Activated CD4-positive, alpha-beta memory T cell treated with anti-CD3 and anti-CD28 coated beads for 36 hours (primary cell): ENCODE data around the gene CDX1. TPM values are rescaled to one million over a fixed set of nuclear protein-coding genes. Genes with fewer than 3 reads are reported as not detected.

Experiments
- CTCF ChIA-PET: fragments of 350-600 bp; sonication (Branson Sonifier 250); formaldehyde crosslinking; loops from one replicate; lab custom pipeline; 2021; ENCODE audit warnings: antibody characterized with exemption, inconsistent platforms; lab: Charles Lee
- POLR2A ChIA-PET: fragments of 350-600 bp; sonication (Branson Sonifier 250); formaldehyde crosslinking; loops from one replicate; lab custom pipeline; 2021; ENCODE audit warnings: antibody characterized with exemption; lab: Charles Lee
- DNase-seq: peaks from one replicate; pipeline ENCODE4 v3.0.0-alpha.2; 2020
- H3K27ac Mint-ChIP-seq: one replicate; pipeline ENCODE4 v1.8.0; 2021; ENCODE audit warnings: mixed read lengths
- H3K27me3 Mint-ChIP-seq: one replicate; pipeline ENCODE4 v1.8.0; 2021; ENCODE audit warnings: mixed read lengths
- H3K36me3 Mint-ChIP-seq: one replicate; pipeline ENCODE4 v1.8.0; 2021; ENCODE audit warnings: mixed read lengths
- H3K4me1 Mint-ChIP-seq: one replicate; pipeline ENCODE4 v1.8.0; 2021; ENCODE audit warnings: low read depth, mixed read lengths
- H3K4me3 Mint-ChIP-seq: one replicate; pipeline ENCODE4 v1.8.0; 2021; ENCODE audit warnings: mild to moderate bottlenecking, mixed read lengths
- H3K9me3 Mint-ChIP-seq: one replicate; pipeline ENCODE4 v1.8.0; 2021; ENCODE audit warnings: mixed read lengths
- intact Hi-C: fragments of 100-400 bp; cut with micrococcal nuclease; formaldehyde crosslinking; loops from one replicate; pipeline ENCODE4 v1.15.1; 2023
- total RNA-seq, 2 experiments: library from RNA; stranded (reverse); gene quantifications; one replicate each; pipeline ENCODE4 v1.2.3, GENCODE V29; 2021

The CDX1 gene
- total RNA-seq, 2 experiments from 2014 or later, result not detected

GRCh38 chr5:150124111-150124557 is 42.4 kb upstream of the CDX1 start:
- DNase-seq, result no peak
- no peaks in the 10 kb centered on the region for H3K4me1 Mint-ChIP-seq
- no peaks in the 10 kb centered on the region for H3K36me3 Mint-ChIP-seq
- ChIA-PET POLR2A (no interaction called here), CTCF (interaction anchor here (1.2 to 2.2 kb wide), 2 partner anchors 79 to 94 kb away, joined by 4 to 6 read pairs; no protein-coding TSS in a partner anchor)
- H3K9me3 Mint-ChIP-seq, result no peaks in the 10 kb centered on the region
- H3K27ac Mint-ChIP-seq, result no peak overlapping the region
- no peaks in the 10 kb centered on the region for H3K27me3 Mint-ChIP-seq
- no peak overlapping the region for H3K4me3 Mint-ChIP-seq
- intact Hi-C loops, result no loop called here

- ChIA-PET CTCF (no interaction called here), POLR2A (no interaction called here)
- Mint-ChIP-seq H3K9me3 (no peaks in the 10 kb centered on the region), H3K27me3 (no peaks in the 10 kb centered on the region), H3K36me3 (no peaks in the 10 kb centered on the region), H3K4me3 (no peak overlapping the region), H3K27ac (no peak overlapping the region), H3K4me1 (no peaks in the 10 kb centered on the region)
- no peak for DNase-seq
- intact Hi-C loops, result no loop called here
These were observed 42.0 kb upstream of the CDX1 start for GRCh38 chr5:150124596-150124995.

- DNase-seq, result no peak
- Mint-ChIP-seq H3K4me3 (no peak overlapping the region), H3K27me3 (no peaks in the 10 kb centered on the region), H3K4me1 (no peaks in the 10 kb centered on the region), H3K36me3 (no peaks in the 10 kb centered on the region), H3K27ac (no peak overlapping the region), H3K9me3 (no peaks in the 10 kb centered on the region)
- CTCF ChIA-PET, result no interaction called here
- intact Hi-C loops, result no loop called here
- POLR2A ChIA-PET, result no interaction called here
These were observed 41.2 kb upstream of the CDX1 start for GRCh38 chr5:150125334-150125733.

- Mint-ChIP-seq H3K4me3 (no peak overlapping the region), H3K27ac (no peak overlapping the region), H3K4me1 (no peaks in the 10 kb centered on the region), H3K36me3 (no peaks in the 10 kb centered on the region), H3K9me3 (no peaks in the 10 kb centered on the region), H3K27me3 (no peaks in the 10 kb centered on the region)
- ChIA-PET CTCF (no interaction called here), POLR2A (no interaction called here)
- DNase-seq, result no peak
- intact Hi-C loops, result no loop called here
These were observed 40.2 kb upstream of the CDX1 start for GRCh38 chr5:150126199-150126920.

- DNase-seq, result no peak
- Mint-ChIP-seq H3K27me3 (no peaks in the 10 kb centered on the region), H3K4me1 (no peaks in the 10 kb centered on the region), H3K36me3 (no peaks in the 10 kb centered on the region), H3K27ac (no peak overlapping the region), H3K4me3 (no peak overlapping the region), H3K9me3 (no peaks in the 10 kb centered on the region)
- ChIA-PET CTCF (interaction anchor here (1.7 kb wide), 1 partner anchor 91 kb away, joined by 6 read pairs; no protein-coding TSS in a partner anchor), POLR2A (no interaction called here)
- intact Hi-C loops, result no loop called here
These were observed 39.7 kb upstream of the CDX1 start for GRCh38 chr5:150126921-150127265.

GRCh38 chr5:150129454-150129812 is 37.1 kb upstream of the CDX1 start:
- H3K4me3 Mint-ChIP-seq, result no peak overlapping the region
- no peaks in the 10 kb centered on the region for H3K36me3 Mint-ChIP-seq
- CTCF ChIA-PET, result interaction anchor here (1.0 to 2.2 kb wide), 5 partner anchors 9 to 222 kb away, joined by 3 to 15 read pairs (median 4); no protein-coding TSS in a partner anchor
- no peak for DNase-seq
- H3K27me3 Mint-ChIP-seq, result no peaks in the 10 kb centered on the region
- no peak overlapping the region for H3K27ac Mint-ChIP-seq
- H3K4me1 Mint-ChIP-seq, result no peaks in the 10 kb centered on the region
- POLR2A ChIA-PET, result no interaction called here
- intact Hi-C loops, result no loop called here
- H3K9me3 Mint-ChIP-seq, result no peaks in the 10 kb centered on the region

GRCh38 chr5:150129813-150130492 is 36.6 kb upstream of the CDX1 start:
- CTCF ChIA-PET, result interaction anchor here (1.0 to 2.2 kb wide), 7 partner anchors 9 to 221 kb away, joined by 3 to 15 read pairs (median 4); no protein-coding TSS in a partner anchor
- Mint-ChIP-seq H3K9me3 (no peaks in the 10 kb centered on the region), H3K4me3 (no peak overlapping the region), H3K4me1 (no peaks in the 10 kb centered on the region), H3K36me3 (no peaks in the 10 kb centered on the region), H3K27me3 (no peaks in the 10 kb centered on the region), H3K27ac (no peak overlapping the region)
- POLR2A ChIA-PET, result no interaction called here
- DNase-seq, result peak; percentile 68
- intact Hi-C loops, result loop anchor here (1.0 kb wide), 2 partner anchors 88 to 306 kb away; no protein-coding TSS in a partner anchor

GRCh38 chr5:150130493-150130922 is 36.1 kb upstream of the CDX1 start:
- POLR2A ChIA-PET, result no interaction called here
- Mint-ChIP-seq H3K27me3 (no peaks in the 10 kb centered on the region), H3K9me3 (no peaks in the 10 kb centered on the region), H3K27ac (no peak overlapping the region), H3K4me3 (no peak overlapping the region), H3K36me3 (no peaks in the 10 kb centered on the region), H3K4me1 (no peaks in the 10 kb centered on the region)
- CTCF ChIA-PET, result interaction anchor here (0.7 to 2.2 kb wide), 5 partner anchors 15 to 220 kb away, joined by 3 to 15 read pairs (median 4); no protein-coding TSS in a partner anchor
- intact Hi-C loops, result loop anchor here (1.0 kb wide), 2 partner anchors 88 to 306 kb away; no protein-coding TSS in a partner anchor
- DNase-seq, result no peak

- H3K4me1 Mint-ChIP-seq, result no peaks in the 10 kb centered on the region
- no peaks in the 10 kb centered on the region for H3K9me3 Mint-ChIP-seq
- ChIA-PET POLR2A (no interaction called here), CTCF (interaction anchor here (1.3 to 2.2 kb wide), 2 partner anchors 24 to 87 kb away, joined by 3 to 15 read pairs; partner anchors contain the start of gene PDGFRB)
- intact Hi-C loops, result no loop called here
- no peak overlapping the region for H3K27ac Mint-ChIP-seq
- H3K4me3 Mint-ChIP-seq, result no peak overlapping the region
- no peaks in the 10 kb centered on the region for H3K36me3 Mint-ChIP-seq
- no peak for DNase-seq
- H3K27me3 Mint-ChIP-seq, result peaks cover 2% of the 10 kb centered on the region
These were observed 35.1 kb upstream of the CDX1 start for GRCh38 chr5:150131461-150131860.

- no peak overlapping the region for H3K4me3 Mint-ChIP-seq
- H3K27ac Mint-ChIP-seq, result no peak overlapping the region
- ChIA-PET POLR2A (no interaction called here), CTCF (interaction anchor here (1.3 kb wide), 1 partner anchor 23 kb away, joined by 3 read pairs; the partner anchor contains the start of gene PDGFRB)
- no peaks in the 10 kb centered on the region for H3K36me3 Mint-ChIP-seq
- peaks cover 2% of the 10 kb centered on the region for H3K27me3 Mint-ChIP-seq
- DNase-seq, result no peak
- no peaks in the 10 kb centered on the region for H3K4me1 Mint-ChIP-seq
- intact Hi-C loops, result no loop called here
- H3K9me3 Mint-ChIP-seq, result no peaks in the 10 kb centered on the region
These were observed 34.4 kb upstream of the CDX1 start for GRCh38 chr5:150131978-150132694.

GRCh38 chr5:150132740-150133139 is 33.8 kb upstream of the CDX1 start:
- Mint-ChIP-seq H3K9me3 (no peaks in the 10 kb centered on the region), H3K27ac (no peak overlapping the region), H3K36me3 (no peaks in the 10 kb centered on the region), H3K4me3 (no peak overlapping the region), H3K4me1 (no peaks in the 10 kb centered on the region), H3K27me3 (peaks cover 2% of the 10 kb centered on the region)
- no peak for DNase-seq
- ChIA-PET CTCF (no interaction called here), POLR2A (no interaction called here)
- intact Hi-C loops, result no loop called here
